22Rv1 (cell line): ENCODE data around the gene SUN3.

Source experiments
- H3K27ac ChIP-seq: fragments of 450-650 bp; 2 replicates; pipeline ENCODE4 v1.5.1; 2017
- CTCF ChIP-seq: fragments of 450-650 bp; IDR thresholded peaks from 2 replicates; pipeline ENCODE4 v1.5.1; 2017; ENCODE audit warnings: mild to moderate bottlenecking
- ZFX ChIP-seq: fragments of 450-650 bp; IDR thresholded peaks from 2 replicates; pipeline ENCODE4 v1.6.1; 2017; ENCODE audit warnings: antibody characterized with exemption, borderline replicate concordance

Gene SUN3

GRCh38 chr7:47965456-47965855 is 63.5 kb downstream of the SUN3 start:
- TF ChIP-seq ZFX, result no peak
- TF ChIP-seq CTCF, result no peak

GRCh38 chr7:47962262-47962661 is 66.6 kb downstream of the SUN3 start:
- no peak for TF ChIP-seq CTCF
- TF ChIP-seq ZFX, result no peak
- H3K27ac ChIP-seq, result no peak overlapping the region

More at GRCh38 chr7:47965456-47965855, 63.5 kb downstream of the SUN3 start:
- H3K27ac ChIP-seq, result no peak overlapping the region

GRCh38 chr7:47957156-47957555 is 71.8 kb downstream of the SUN3 start:
- TF ChIP-seq ZFX, result no peak
- no peak for TF ChIP-seq CTCF
- H3K27ac ChIP-seq, result no peak overlapping the region

GRCh38 chr7:47956220-47956619 is 72.7 kb downstream of the SUN3 start:
- no peak for TF ChIP-seq CTCF
- H3K27ac ChIP-seq, result no peak overlapping the region

GRCh38 chr7:47954231-47954911 is 74.5 kb downstream of the SUN3 start:
- TF ChIP-seq ZFX (no peak), CTCF (no peak)

GRCh38 chr7:47953822-47954221 is 75.1 kb downstream of the SUN3 start:
- TF ChIP-seq ZFX (no peak), CTCF (no peak)
- H3K27ac ChIP-seq, result no peak overlapping the region

More at GRCh38 chr7:47954231-47954911, 74.5 kb downstream of the SUN3 start:
- H3K27ac ChIP-seq, result no peak overlapping the region

- H3K27ac ChIP-seq, result no peak overlapping the region
Measured at GRCh38 chr7:47952224-47952623, 76.7 kb downstream of the SUN3 start.

More at GRCh38 chr7:47952224-47952623, 76.7 kb downstream of the SUN3 start:
- TF ChIP-seq CTCF (no peak), ZFX (no peak)
